ENCODE results near the gene GRAMD1B.
"Not testable (repeated sequence)": the region's sequence is repeated elsewhere in the genome, so short reads cannot be mapped to it uniquely, and the experiment has no call there.

GRAMD1B gene

DNA sequence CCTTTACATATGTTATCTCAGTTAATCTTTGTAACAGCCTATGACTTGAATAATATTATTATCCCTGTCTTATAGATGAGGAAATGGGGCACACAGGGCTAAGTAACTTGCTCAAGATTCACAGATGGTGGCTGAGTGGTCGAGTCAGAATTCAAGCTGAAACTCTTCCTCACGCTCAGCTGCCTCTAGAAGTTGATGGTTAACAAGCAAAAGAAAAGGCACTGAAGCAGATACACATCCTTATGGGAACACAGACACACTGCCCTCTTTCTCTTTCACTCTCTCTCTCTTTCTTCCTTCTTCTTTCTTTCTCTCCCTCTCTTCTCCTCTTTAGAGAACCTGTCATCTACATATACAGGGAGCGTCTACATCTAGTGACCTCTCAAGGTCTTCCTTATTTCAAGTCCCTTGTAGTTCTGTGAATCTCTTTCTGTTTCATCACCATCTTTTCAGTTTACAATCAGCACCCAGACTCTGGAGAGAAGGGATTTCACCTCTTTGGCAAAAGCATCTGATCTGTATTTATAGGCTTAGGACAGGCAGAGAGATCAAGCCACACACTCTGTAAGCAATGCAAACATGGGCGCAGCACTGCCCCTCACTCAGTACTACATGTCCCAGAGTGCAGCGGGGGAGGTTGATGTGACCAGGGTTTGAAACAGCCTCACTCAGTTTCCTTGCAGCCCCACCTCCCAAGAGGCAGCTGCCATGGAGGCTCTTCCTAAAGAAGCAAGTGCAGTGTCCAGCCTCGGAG, 75.7 kb downstream of the GRAMD1B start:
- in situ Hi-C loops (cut with MboI; ENCODE audit: low sequenced_read_pairs) = no loop called here

DNA sequence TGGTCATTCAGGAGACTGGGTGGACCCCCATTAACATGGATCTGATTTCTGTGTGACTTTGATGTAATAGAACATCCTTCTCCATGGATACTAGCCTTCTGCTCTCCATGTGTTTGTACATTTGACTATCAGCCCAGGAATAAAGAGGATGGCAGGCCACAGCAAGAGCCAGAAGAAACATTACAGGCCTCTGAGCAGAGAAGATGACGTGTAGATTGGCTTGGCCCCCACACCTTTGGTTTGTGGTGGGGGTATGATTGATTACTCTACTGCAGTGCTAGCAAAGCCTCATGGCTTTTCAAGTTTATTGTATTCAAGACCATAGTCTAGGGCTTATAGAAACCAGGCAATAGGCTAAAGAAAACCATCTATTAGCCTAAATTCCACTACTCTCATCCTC, 77.0 kb downstream of the GRAMD1B start:
- in situ Hi-C loops (cut with MboI; ENCODE audit: low sequenced_read_pairs) = no loop called here

DNA sequence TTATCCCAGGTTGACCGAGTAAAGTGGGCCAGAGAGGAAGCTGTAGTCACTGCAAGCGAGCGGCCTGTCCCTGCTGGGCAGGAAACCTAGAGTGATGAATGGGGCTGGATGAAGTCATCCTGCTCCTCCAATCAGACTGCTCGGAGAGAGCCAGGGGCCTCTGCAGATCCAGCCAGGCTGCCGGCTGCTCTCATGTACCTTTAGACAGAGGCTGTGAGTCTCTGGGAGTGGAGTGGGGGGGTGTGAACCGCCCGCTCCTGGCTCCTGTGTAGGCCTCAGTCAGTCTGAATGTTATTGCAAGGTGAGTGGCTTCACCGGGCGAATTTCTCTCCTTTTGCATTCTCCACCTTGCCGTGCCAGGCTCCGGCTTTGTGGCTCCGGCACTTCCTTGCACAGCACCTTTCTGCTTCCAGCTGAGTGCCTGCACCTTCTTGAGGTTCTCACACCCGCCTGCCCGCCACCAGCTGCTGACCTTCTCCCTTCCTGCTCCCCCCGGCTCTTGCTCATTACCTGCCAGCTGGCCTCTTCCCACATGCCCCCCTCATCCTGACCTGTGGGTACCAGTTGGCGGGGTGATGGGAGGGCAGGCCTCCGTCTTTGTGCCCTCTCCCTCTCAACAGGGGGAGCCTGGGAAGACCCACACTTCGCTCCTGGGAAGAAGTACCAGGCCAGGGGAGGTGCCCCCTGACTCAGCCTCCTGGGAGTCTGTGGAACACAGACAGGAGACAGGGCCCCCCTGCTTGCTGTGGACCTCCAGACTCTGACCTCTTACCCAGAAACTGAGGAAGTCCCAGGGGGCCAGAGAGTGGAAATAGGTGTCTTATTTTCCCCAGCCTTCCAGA, 79.9 kb downstream of the GRAMD1B start:
- in situ Hi-C loops (cut with MboI; ENCODE audit: low sequenced_read_pairs) = no loop called here

DNA sequence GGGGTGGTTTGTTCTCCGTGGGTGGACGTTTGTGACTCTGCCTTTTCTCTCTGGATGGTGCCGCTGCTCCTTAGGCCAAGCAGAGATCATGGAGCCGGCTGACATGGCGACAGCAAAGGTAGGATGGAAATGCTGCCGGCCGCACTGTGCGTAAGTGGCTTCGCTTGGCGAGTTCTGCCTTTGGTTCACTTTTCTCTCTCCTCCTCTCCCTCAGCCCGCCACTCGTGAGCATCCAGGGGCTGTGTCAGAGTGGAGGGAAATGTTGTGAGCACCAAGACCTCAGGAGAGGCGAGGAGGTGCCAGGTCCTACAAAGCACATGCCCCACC, 80.5 kb downstream of the GRAMD1B start:
- in situ Hi-C loops (cut with MboI; ENCODE audit: low sequenced_read_pairs) = no loop called here

DNA sequence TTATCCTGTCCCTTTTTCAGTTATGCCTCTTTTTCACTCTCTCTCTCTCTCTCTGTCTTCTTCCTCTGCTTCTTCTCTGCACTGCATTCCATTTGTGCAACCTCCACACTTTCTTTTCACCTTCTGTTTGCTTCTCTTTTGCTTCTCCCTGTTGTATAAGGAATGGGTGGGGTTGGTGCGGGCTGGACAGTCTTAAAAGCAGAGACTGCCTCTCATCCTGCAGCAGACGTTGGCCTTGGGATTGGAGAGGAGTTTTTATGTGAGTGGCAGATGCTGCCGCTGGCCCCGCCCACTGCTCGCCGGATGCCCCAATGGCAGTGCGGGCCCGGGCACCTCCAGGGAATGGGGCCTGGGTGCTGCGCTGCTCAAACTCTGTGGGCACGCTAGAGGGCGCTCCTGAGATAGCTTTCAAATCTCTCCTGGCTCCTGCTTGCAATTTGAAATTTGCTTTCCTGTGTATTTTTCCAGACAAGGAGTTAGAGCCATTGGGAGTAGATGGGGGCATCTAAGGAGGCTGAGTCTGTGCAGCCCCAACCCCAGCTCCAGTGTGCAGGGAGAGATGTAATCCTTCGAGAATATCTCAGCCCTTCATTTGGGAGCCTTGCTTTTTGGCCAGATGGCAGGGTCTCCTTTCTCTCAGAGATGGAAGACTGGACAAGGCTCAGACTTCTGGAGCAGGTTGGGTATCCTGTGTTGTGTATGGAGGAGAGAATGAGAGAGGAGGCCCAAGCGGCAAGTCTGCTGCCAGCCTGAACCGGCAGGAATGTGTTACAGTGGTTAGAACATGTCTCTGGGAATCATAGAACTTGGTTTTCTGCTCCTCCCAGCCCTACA, 81.2 kb downstream of the GRAMD1B start:
- in situ Hi-C loops (cut with MboI; ENCODE audit: low sequenced_read_pairs) = no loop called here

DNA sequence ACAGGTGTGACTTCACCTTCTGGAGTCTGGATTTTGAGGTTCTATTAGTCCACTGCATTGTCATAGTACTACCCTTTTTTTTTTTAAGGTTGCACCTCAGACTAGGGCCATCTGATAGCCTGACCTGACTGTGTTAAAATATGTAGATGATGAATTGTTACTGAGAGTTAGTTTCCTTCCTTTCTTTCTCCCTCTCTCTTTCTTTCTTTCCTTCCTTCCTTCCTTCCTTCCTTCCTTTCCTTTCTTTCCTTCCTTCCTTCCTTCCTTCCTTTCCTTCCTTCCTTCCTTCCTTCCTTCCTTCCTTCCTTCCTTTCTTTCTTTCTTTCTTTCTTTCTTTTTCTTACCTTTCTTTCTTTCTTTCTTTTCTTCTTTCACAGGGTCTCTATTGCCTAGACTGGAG, 83.2 kb downstream of the GRAMD1B start:
- in situ Hi-C loops (cut with MboI; ENCODE audit: low sequenced_read_pairs) = not testable (repeated sequence)

DNA sequence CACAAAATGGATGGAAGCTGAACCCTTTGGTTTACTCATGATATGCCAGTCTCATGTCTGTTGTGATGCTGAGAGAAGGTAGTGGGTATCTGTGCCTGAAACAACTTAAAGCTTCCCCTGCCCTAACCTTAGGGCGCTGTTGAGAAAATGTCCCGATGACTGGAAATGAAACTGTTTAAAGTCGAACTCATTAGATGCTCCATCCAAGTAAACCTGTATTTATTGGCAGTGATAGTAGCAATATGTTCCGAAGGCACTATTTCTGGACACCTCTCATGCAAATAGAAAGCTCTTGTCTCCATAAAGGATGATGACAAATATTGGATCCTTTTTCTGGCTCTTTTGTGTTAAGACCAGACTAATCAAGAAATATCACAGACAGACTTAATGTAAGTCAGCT, 86.2 kb downstream of the GRAMD1B start:
- in situ Hi-C loops (cut with MboI; ENCODE audit: low sequenced_read_pairs) = no loop called here

DNA sequence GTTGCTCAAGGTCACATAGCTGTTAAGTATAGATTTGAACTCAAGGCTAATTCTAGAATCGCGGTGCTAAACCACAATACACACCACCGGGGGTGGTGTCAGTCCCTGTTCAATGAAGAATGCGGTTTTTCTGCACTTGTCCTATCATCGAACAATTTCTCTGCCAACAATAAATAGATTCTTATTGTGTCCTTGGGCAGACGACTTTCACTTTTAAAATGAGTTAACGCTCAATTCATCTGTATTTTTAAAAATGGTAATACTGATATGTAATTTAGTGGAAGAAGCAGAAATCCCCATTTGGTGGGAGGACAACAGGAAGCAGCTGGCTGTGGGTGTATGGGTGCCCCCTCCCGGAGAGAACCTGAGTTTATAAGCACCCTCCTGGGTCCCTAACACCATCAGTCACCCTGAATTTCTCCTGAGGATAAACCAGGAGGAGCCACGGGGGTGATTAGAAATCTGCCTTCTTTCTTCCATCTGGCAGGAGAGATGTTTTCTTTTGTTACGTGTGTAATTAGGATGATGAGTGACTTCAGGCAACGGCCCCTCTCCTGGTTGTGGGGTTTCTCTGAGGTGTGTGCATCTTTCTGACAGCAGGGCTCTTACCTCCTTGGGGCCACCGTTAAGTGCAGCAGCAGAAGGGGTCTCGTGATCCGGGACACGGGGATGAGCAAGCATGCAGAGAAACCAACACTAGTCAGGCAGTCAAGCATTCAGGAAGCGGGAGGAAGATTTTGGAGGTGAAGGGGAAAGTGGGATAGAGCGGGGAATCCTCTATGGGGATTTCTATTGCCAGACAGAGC, 87.7 kb downstream of the GRAMD1B start:
- in situ Hi-C loops (cut with MboI; ENCODE audit: low sequenced_read_pairs) = no loop called here

DNA sequence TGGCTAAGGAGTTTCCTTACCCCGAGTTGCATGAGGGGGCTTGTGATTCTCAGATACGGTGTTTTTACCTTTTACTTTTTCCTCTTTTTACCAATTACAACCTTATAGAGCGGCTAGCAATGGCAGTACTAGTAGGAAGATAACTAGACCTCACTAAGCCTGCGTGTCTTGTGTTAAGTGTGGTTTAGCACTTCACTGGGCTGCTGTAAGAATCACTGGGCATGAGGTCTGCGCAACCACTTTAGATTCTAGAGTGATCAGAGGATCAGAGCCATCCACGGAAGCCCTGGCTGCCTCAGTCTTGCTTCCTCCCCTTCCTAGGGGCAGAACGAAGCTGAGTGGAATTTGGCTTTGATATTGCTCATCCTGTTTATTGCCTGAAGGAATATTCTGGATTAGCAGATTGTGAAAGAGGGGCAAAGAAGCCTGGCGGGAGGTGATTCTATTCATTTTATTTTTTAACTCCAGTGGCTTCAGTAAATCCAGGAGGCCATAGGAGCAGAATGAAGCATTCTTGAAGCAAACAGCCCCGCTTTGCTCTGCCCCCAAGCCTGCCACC, 88.5 kb downstream of the GRAMD1B start:
- in situ Hi-C loops (cut with MboI; ENCODE audit: low sequenced_read_pairs) = no loop called here

DNA sequence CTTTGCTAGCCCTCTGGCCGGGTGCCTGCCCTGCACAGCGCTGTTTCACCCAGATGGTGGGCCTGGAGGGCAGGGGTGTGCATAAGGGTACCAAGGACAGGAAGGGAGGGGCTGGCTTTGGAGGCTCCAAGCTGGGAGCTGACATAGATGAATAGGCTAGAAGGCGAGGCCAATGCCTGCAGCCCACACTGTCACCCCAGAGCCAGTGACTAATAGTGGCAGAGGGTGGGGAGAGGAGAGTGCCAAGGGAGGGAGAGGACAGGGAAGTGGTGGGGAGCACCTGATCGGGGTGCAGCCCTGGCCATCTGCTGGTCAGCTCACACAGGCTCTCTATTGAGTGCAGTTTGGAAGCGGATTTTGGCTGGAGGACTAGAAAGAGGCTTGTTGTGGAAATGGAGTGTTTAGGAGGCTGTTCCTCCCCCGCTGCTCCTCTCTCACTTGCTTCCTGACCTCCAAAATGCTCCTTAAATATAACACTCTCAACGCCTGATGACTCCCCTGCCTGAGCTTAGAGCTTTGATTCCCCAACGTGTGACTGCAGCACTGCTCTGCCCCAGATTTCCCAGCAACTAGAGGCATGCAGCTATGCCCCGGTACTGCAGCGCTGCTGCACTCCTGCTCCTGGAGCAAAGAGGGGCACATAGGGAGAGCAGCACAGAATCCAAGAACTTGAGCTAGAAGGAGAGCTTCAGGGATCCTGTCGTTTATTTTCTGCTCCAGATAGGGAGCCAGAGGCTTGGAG, 89.2 kb downstream of the GRAMD1B start:
- in situ Hi-C loops (cut with MboI; ENCODE audit: low sequenced_read_pairs) = no loop called here

DNA sequence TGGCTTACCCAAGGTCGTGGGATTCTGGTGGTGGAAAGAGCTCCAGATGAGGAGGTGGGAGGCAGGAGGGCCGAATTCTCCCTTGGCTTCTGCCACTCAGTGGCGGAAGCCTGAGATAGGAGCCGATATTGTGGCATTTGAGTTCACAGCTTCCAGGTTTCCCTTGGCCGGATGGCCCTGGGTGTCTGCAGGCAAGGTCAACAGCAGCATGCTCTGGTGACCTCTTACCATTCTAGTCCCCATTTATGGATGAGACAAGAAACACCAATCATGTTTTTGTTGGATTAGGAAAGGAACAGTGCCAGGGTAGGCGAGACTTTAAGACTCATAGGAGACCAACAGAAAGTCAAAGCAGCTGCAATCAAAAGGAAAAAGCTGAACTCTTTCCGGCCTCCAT, 89.7 kb downstream of the GRAMD1B start:
- in situ Hi-C loops (cut with MboI; ENCODE audit: low sequenced_read_pairs) = no loop called here

DNA sequence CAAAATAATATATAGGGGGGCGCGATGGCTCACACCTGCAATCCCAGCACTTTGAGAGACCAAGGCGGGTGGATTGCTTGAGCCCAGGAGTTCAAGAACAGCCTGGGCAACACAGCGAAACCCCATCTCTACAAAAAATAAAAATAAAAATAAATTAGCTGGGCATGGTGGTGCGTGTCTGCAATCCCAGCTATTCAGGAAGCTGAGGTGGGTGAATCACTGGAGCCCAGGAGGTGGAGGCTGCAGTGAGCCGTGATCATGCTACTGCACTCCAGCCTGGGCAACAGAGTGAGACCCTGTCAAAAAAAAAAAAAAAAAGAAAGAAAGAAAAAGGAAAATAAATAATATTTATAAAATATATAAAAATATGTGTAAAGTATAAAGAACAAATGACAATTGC, 90.4 kb downstream of the GRAMD1B start:
- in situ Hi-C loops (cut with MboI; ENCODE audit: low sequenced_read_pairs) = not testable (repeated sequence)

DNA sequence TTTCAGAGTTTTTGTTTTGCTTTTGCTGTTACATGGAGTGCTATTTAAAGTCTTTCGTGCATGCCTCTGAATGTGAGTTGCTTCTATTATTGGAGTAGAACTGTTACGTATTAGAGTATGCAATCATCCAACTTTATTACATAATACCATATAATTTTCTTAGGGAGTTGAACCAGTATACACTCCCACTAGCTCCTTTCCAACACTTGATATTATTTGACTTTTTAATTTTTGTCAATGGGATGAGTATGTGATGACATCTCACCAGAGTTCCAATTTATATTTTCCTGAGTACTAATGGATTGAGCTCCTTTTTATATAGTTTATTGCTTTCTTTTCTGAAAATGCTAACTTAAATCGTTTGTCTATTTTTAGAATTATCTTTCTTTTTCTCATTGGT, 90.9 kb downstream of the GRAMD1B start:
- in situ Hi-C loops (cut with MboI; ENCODE audit: low sequenced_read_pairs) = no loop called here

DNA sequence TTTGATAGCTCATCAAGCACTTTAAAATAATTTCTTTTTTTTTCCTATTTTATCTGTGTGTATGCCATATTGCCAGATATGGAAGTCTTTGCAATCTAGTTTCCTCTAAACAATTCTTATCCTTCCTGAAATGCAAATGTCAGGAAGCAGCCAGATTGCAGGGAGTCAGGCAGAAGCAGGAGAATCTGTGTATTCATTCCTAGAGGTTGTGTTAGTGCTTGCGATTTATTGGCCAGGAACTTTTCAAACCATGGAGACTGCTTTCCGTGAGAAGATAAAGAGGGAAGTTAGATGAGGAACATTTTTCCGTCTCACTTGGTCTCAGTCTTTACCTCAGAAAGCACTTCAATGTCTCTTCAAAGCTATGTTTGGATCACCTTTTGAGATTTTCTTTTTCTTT, 91.9 kb downstream of the GRAMD1B start:
- in situ Hi-C loops (cut with MboI; ENCODE audit: low sequenced_read_pairs) = no loop called here

DNA sequence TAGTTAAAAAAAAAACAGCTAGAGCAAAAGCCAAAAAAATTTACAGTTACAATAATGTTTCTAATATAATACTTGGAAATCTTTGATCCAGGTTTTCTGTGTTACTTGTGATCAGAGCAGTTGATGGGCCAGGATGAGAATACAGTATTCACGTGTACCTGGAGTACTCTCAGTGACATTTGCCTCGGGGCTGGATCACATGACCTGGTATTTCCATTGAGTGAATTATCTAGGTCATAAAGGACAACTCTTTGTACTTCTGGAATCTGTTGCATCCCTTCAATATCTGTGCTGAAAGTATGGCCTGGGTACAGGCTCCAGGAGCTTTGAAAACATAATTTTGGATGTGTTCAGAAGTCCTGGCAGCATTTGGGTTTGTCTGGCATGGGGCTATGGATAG, 93.5 kb downstream of the GRAMD1B start:
- in situ Hi-C loops (cut with MboI; ENCODE audit: low sequenced_read_pairs) = no loop called here

DNA sequence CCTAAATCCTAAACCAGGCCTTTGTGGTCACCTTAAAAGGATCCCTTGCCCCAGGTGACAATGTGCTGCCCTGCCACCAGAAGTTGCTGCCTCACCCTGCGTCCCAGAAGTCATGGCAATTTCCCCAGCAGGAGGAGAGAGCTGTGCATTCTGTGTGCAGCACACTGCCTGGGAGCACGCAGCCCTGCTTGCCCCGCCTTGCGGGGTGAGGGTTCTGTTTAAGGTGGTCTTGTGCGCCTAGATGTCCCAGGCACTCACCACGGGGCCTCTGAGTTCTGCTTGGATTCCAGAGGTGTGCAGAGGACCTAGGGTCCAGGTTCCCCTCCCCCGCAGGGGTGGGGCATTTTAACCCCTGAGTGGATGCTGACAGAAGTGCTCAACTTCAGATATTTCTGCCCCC, 95.0 kb downstream of the GRAMD1B start:
- in situ Hi-C loops (cut with MboI; ENCODE audit: low sequenced_read_pairs) = no loop called here

DNA sequence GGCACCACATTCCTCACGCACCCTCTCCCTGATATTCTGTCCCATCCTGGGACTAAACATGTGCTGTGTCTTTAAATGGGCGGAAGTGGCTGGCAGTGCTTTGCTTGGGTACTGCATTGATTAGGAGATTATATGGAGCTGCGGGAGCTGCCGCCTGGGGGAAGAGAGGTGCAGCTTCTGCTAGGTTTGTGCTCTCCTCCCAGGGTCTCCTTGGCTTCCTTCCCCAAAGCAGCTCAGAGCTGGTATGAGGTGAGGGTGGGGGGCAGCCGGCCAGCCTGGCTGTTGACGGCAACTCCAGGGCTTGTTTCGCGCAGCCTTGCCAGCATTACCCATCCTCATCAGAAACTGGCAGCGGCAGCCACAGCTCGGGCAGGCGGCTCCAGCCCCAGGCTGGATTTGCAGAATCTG, 95.4 kb downstream of the GRAMD1B start:
- in situ Hi-C loops (cut with MboI; ENCODE audit: low sequenced_read_pairs) = no loop called here

DNA sequence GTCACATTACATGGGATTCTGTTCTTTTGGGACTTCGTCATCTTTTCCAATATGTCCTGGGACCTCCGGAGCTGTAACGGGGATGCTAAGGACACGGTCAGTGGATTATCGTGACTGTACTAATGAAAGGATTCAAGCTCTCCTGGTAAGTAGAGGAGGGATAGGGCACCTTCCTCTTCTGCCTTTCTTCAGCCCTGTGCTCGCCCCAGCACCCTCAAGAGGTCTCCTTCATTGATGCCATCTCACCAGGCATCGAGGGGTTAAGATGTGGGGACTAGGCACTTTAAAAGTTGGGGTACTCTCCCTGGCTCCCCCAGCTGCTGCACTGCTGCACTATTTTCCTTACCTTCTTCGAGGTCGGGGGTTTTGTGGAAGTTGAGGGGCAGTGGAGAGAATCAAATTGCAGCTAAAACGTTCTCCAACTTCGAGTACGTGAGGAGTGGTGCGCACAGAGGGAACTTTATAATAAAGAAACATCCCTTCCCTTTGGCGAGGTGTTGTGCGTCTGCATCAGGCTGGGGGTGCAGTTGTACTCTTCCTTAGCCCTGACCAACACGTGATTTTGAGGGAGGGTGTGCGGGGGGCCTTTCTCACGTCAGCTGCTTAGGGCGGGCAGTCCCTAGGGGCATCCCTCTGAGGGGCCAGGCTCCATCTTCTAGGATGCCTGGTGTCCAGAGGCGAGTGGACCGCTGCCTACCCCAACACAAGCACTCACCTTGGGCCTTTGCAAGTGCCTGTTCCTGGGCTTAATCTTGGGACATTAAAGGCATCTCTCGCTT, 96.1 kb downstream of the GRAMD1B start:
- in situ Hi-C loops (cut with MboI; ENCODE audit: low sequenced_read_pairs) = no loop called here

DNA sequence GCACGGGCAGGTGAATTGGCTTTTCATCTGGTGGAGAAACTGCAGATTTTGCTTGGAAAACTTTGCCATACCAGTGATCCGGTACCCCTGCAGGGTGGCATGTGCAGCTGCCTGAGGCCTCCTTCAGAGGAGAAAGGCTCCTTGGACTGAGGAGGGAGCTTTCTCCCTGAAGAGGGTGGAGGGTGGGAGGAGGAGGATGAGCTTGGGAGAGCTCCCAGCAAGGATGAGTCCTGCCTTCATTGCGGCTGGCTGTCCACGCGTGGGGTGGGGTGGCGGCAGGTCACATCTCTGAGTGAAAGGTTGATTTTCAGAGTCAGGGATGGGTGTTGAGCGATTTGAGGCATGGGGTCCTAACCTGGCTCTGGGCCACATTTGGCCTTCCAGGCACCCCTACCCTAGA, 96.8 kb downstream of the GRAMD1B start:
- in situ Hi-C loops (cut with MboI; ENCODE audit: low sequenced_read_pairs) = no loop called here

All from HL-60/S4 treated with retinoic acid at 250 ng/mL for 4 days and 3 days (cell line).